MCF 10A (cell line): ENCODE results near the gene ADAP1. TPM values are rescaled to one million over a fixed set of nuclear protein-coding genes. Genes with fewer than 3 reads are reported as not detected.

Source experiments
- BruUV-seq: library from RNA; stranded (reverse); fragments of 400-500 nt; replicated peaks from 2 replicates; lab custom pipeline; 2021; lab: Mats Ljungman, UMichigan
- CTCF ChIA-PET: fragments of 300-600 bp; sonication (Branson Sonifier 250); formaldehyde crosslinking; extraction: SDS; loops from one replicate; lab custom pipeline; 2021; ENCODE audit warnings: antibody characterized with exemption, inconsistent platforms; lab: Yijun Ruan, JAX
- POLR2A ChIA-PET: fragments of 300-600, 350-650 bp; sonication (Branson Sonifier 250); formaldehyde crosslinking; extraction: SDS; loops from one replicate; lab custom pipeline; 2020; ENCODE audit warnings: antibody characterized with exemption, inconsistent platforms; lab: Yijun Ruan, JAX
- DNase-seq: peaks from one replicate; pipeline ENCODE4 v3.0.0-alpha.2; 2018; ENCODE audit not compliant: unreplicated experiment
- H3K27ac Mint-ChIP-seq: one replicate; pipeline ENCODE4 v1.8.0; 2022; ENCODE audit warnings: mild to moderate bottlenecking, low read depth, mixed read lengths; ENCODE audit not compliant: unreplicated experiment
- H3K27me3 Mint-ChIP-seq: one replicate; pipeline ENCODE4 v1.8.0; 2022; ENCODE audit warnings: mixed read lengths; ENCODE audit not compliant: insufficient read depth, unreplicated experiment
- H3K36me3 Mint-ChIP-seq: one replicate; pipeline ENCODE4 v1.8.0; 2022; ENCODE audit warnings: mild to moderate bottlenecking, moderate library complexity, mixed read lengths; ENCODE audit not compliant: insufficient read depth, unreplicated experiment
- H3K4me1 Mint-ChIP-seq: one replicate; pipeline ENCODE4 v1.8.0; 2022; ENCODE audit warnings: mixed read lengths; ENCODE audit not compliant: insufficient read depth, unreplicated experiment
- H3K4me3 Mint-ChIP-seq: one replicate; pipeline ENCODE4 v1.8.0; 2022; ENCODE audit warnings: mild to moderate bottlenecking, moderate library complexity, mixed read lengths; ENCODE audit not compliant: unreplicated experiment
- H3K9me3 Mint-ChIP-seq: one replicate; pipeline ENCODE4 v1.8.0; 2022; ENCODE audit warnings: mixed read lengths; ENCODE audit not compliant: unreplicated experiment
- CTCF ChIP-seq: fragments of 200-600 bp; IDR thresholded peaks from one replicate; pipeline ENCODE4 v1.8.0; 2022; ENCODE audit warnings: antibody characterized with exemption, mild to moderate bottlenecking; ENCODE audit not compliant: unreplicated experiment
- intact Hi-C: fragments of 100-400 bp; cut with micrococcal nuclease; formaldehyde crosslinking; loops from 2 replicates; pipeline ENCODE4 v1.14.1; 2022
- total RNA-seq: library from RNA; stranded (reverse); gene quantifications from 2 replicates; pipeline ENCODE4 v1.2.3, GENCODE V29; 2022

The ADAP1 gene
- total RNA-seq, 1 experiment from 2014 or later, result 7.0 TPM

GRCh38 chr7:959271-959670, 4.8 kb upstream of the ADAP1 start:
- no peak overlapping the region for H3K4me3 Mint-ChIP-seq
- H3K9me3 Mint-ChIP-seq, result no peaks in the 10 kb centered on the region
- ChIA-PET POLR2A (interaction anchor here (0.9 to 1.4 kb wide), 2 partner anchors 10 to 15 kb away, joined by 3 to 4 read pairs; no protein-coding TSS in a partner anchor), CTCF (no interaction called here)
- no peaks in the 10 kb centered on the region for H3K27me3 Mint-ChIP-seq
- intact Hi-C loops, result no loop called here
- no TSS peak for BruUV-seq
- H3K36me3 Mint-ChIP-seq, result peaks cover 29% of the 10 kb centered on the region
- H3K27ac Mint-ChIP-seq, result no peak overlapping the region
- no peaks in the 10 kb centered on the region for H3K4me1 Mint-ChIP-seq
- DNase-seq, result no peak
- TF ChIP-seq CTCF, result no peak

- no peak for DNase-seq
- peaks cover 24% of the 10 kb centered on the region for H3K36me3 Mint-ChIP-seq
- no TSS peak for BruUV-seq
- ChIA-PET CTCF (interaction anchor here (0.6 kb wide), 1 partner anchor 237 kb away, joined by 3 read pairs; no protein-coding TSS in a partner anchor), POLR2A (interaction anchor here (0.9 kb wide), 1 partner anchor 16 kb away, joined by 3 read pairs; no protein-coding TSS in a partner anchor)
- no peak overlapping the region for H3K4me3 Mint-ChIP-seq
- H3K9me3 Mint-ChIP-seq, result no peaks in the 10 kb centered on the region
- intact Hi-C loops, result no loop called here
- no peak for TF ChIP-seq CTCF
- no peaks in the 10 kb centered on the region for H3K4me1 Mint-ChIP-seq
- no peaks in the 10 kb centered on the region for H3K27me3 Mint-ChIP-seq
- H3K27ac Mint-ChIP-seq, result no peak overlapping the region
These were observed 4.0 kb upstream of the ADAP1 start for GRCh38 chr7:958221-959200.

GRCh38 chr7:957418-958220, 3.1 kb upstream of the ADAP1 start:
- H3K27ac Mint-ChIP-seq, result no peak overlapping the region
- ChIA-PET POLR2A (interaction anchor here (1.1 kb wide), 1 partner anchor 9 kb away, joined by 3 read pairs; no protein-coding TSS in a partner anchor), CTCF (interaction anchor here (0.6 kb wide), 2 partner anchors 44 to 238 kb away, joined by 3 read pairs; no protein-coding TSS in a partner anchor)
- no peak for TF ChIP-seq CTCF
- H3K4me1 Mint-ChIP-seq, result no peaks in the 10 kb centered on the region
- no peak for DNase-seq
- H3K36me3 Mint-ChIP-seq, result peaks cover 24% of the 10 kb centered on the region
- no peaks in the 10 kb centered on the region for H3K9me3 Mint-ChIP-seq
- no peaks in the 10 kb centered on the region for H3K27me3 Mint-ChIP-seq
- BruUV-seq, result no TSS peak
- intact Hi-C loops, result no loop called here
- H3K4me3 Mint-ChIP-seq, result no peak overlapping the region
